Thoracic aorta (tissue), 2 donors: ENCODE results near the gene GSTM1. TPM values are rescaled to one million over a fixed set of nuclear protein-coding genes. Genes with fewer than 3 reads are reported as not detected.

ENCODE experiments used
- ATAC-seq: fragments of 150-250 bp; one replicate; pipeline ENCODE4 v1.8.0; 2017; ENCODE audit warnings: low read depth; ENCODE audit not compliant: insufficient number of reproducible peaks, low FRiP score
- DNase-seq: peaks from one replicate; pipeline ENCODE4 v3.0.0-alpha.2; 2020; ENCODE audit warnings: low spot score
- H3K27ac ChIP-seq, 2 donors: fragments of 200-600 bp; sonication (generic); 1 replicate in 1 of 2; 2 replicates in 1 of 2; pipeline ENCODE4 v1.5.1; 2016; ENCODE audit warnings: mild to moderate bottlenecking in 2 of 2, moderate library complexity in 2 of 2
- H3K27me3 ChIP-seq: fragments of 200-600 bp; sonication (generic); replicated peaks from 2 replicates; pipeline ENCODE4 v1.6.0; 2016; ENCODE audit warnings: mild to moderate bottlenecking; ENCODE audit not compliant: insufficient read depth
- H3K36me3 ChIP-seq: fragments of 200-600 bp; sonication (generic); one replicate; pipeline ENCODE4 v1.5.1; 2016
- H3K4me1 ChIP-seq, 2 donors: fragments of 200-600 bp; sonication (generic); 1 replicate in 1 of 2; 2 replicates in 1 of 2; pipeline versions ENCODE4 v1.5.1 to v1.6.0; 2016; ENCODE audit warnings: low read depth in 2 of 2, mild to moderate bottlenecking in 1 of 2; ENCODE audit not compliant: control insufficient read depth in 1 of 2
- H3K4me3 ChIP-seq: fragments of 200-600 bp; sonication (generic); 2 replicates; pipeline ENCODE4 v1.5.1; 2016; ENCODE audit warnings: mild to moderate bottlenecking
- H3K9me3 ChIP-seq: fragments of 200-600 bp; sonication (generic); 2 replicates; pipeline ENCODE4 v1.5.1; 2016
- CTCF ChIP-seq: fragments of 200-600 bp; sonication (generic); IDR thresholded peaks from one replicate; pipeline ENCODE4 v1.5.1; 2019; ENCODE audit warnings: antibody characterized with exemption
- total RNA-seq, 2 donors: library from RNA; depleted of rRNA; stranded (reverse); fragments of >200 nt; gene quantifications; one replicate each; pipeline versions ENCODE4 v1.1.0 to v1.2.3, GENCODE V29; 2016

GSTM1 gene
- total RNA-seq, 2 donors from 2014 or later = not detected

- DNase-seq (no peak), ATAC-seq (no peak)
- H3K27ac ChIP-seq = no peak overlapping the region
Measured at GRCh38 chr1:109717729-109718128, 30.1 kb downstream of the GSTM1 start.

GRCh38 chr1:109718495-109718894 lies 30.9 kb downstream of the GSTM1 start:
- Histone ChIP-seq H3K27ac (no peak overlapping the region), H3K4me3 (no peak overlapping the region), H3K36me3 (no peaks in the 10 kb centered on the region), H3K27me3 (no peaks in the 10 kb centered on the region), H3K9me3 (no peaks in the 10 kb centered on the region), H3K4me1 (no peaks in the 10 kb centered on the region)
- DNase-seq (no peak), ATAC-seq (no peak)
- no peak for TF ChIP-seq CTCF

More at GRCh38 chr1:109717729-109718128, 30.1 kb downstream of the GSTM1 start:
- H3K36me3 ChIP-seq = no peaks in the 10 kb centered on the region
- H3K9me3 ChIP-seq = no peaks in the 10 kb centered on the region
- no peak overlapping the region for H3K4me3 ChIP-seq
- H3K4me1 ChIP-seq = no peaks in the 10 kb centered on the region
- no peak for TF ChIP-seq CTCF
- no peaks in the 10 kb centered on the region for H3K27me3 ChIP-seq

GRCh38 chr1:109719337-109719837 lies 31.8 kb downstream of the GSTM1 start:
- no peak for DNase-seq
- no peak for ATAC-seq
- no peaks in the 10 kb centered on the region for H3K36me3 ChIP-seq
- no peaks in the 10 kb centered on the region for H3K4me1 ChIP-seq
- no peaks in the 10 kb centered on the region for H3K9me3 ChIP-seq
- no peak overlapping the region for H3K4me3 ChIP-seq
- no peaks in the 10 kb centered on the region for H3K27me3 ChIP-seq
- no peak overlapping the region for H3K27ac ChIP-seq
- TF ChIP-seq CTCF = no peak

GRCh38 chr1:109721042-109721441 lies 33.4 kb downstream of the GSTM1 start:
- ATAC-seq (no peak), DNase-seq (no peak)
- no peak for TF ChIP-seq CTCF

GRCh38 chr1:109721971-109722370 lies 34.4 kb downstream of the GSTM1 start:
- Histone ChIP-seq H3K4me3 (no peak overlapping the region), H3K9me3 (no peaks in the 10 kb centered on the region), H3K27me3 (no peaks in the 10 kb centered on the region), H3K4me1 (no peaks in the 10 kb centered on the region), H3K27ac (no peak overlapping the region), H3K36me3 (no peaks in the 10 kb centered on the region)
- no peak for ATAC-seq
- TF ChIP-seq CTCF = no peak
- no peak for DNase-seq

More at GRCh38 chr1:109721042-109721441, 33.4 kb downstream of the GSTM1 start:
- H3K27ac ChIP-seq = no peak overlapping the region
- no peaks in the 10 kb centered on the region for H3K27me3 ChIP-seq
- H3K4me3 ChIP-seq = no peak overlapping the region
- no peaks in the 10 kb centered on the region for H3K4me1 ChIP-seq
- H3K9me3 ChIP-seq = no peaks in the 10 kb centered on the region
- no peaks in the 10 kb centered on the region for H3K36me3 ChIP-seq
